HL-60 (cell line): Measurements from ENCODE around the gene BMP6.

Experiments
- DNase-seq, 2 experiments: peaks; one replicate each; pipeline ENCODE4 v3.0.0-alpha.2; 2010 to 2020; ENCODE audit warnings: low read depth in 1 of 2, low spot score in 1 of 2
- H3K27ac ChIP-seq: fragments of 250-450 bp; sonication (Bioruptor Pico); replicated peaks from 2 replicates; pipeline ENCODE4 v1.5.1; 2020; ENCODE audit warnings: mild to moderate bottlenecking, moderate library complexity
- H3K27me3 ChIP-seq: fragments of 250-450 bp; sonication (Bioruptor Pico); 2 replicates; pipeline ENCODE4 v1.5.1; 2021; ENCODE audit warnings: mild to moderate bottlenecking, moderate library complexity; ENCODE audit not compliant: insufficient read depth, poor library complexity, severe bottlenecking
- H3K4me3 ChIP-seq: replicated peaks from 2 replicates; pipeline ENCODE4 v1.5.1; 2011; ENCODE audit warnings: mild to moderate bottlenecking, control low read depth, low read length; ENCODE audit not compliant: insufficient read depth
- CTCF ChIP-seq: IDR thresholded peaks from one replicate; pipeline ENCODE4 v1.5.1; 2011; ENCODE audit warnings: low read length, control low read depth, inconsistent platforms; ENCODE audit not compliant: insufficient read depth
- GABPA ChIP-seq: IDR thresholded peaks from 2 replicates; pipeline ENCODE4 v1.6.1; 2012; ENCODE audit warnings: low read depth
- POLR2AphosphoS5 ChIP-seq: IDR thresholded peaks from 2 replicates; pipeline ENCODE4 v1.6.1; 2012; ENCODE audit warnings: low read depth
- REST ChIP-seq: IDR thresholded peaks from 2 replicates; pipeline ENCODE4 v1.6.1; 2012; ENCODE audit warnings: low read depth; ENCODE audit not compliant: insufficient replicate concordance
- SPI1 ChIP-seq: IDR thresholded peaks from 2 replicates; pipeline ENCODE4 v1.6.1; 2012; ENCODE audit warnings: low read depth, mild to moderate bottlenecking, borderline replicate concordance

BMP6 gene

GRCh38 chr6:7681449-7681848 lies 44.5 kb upstream of the BMP6 start:
- no peak overlapping the region for H3K4me3 ChIP-seq
- H3K27me3 ChIP-seq = no peaks in the 10 kb centered on the region
- no peak for TF ChIP-seq GABPA
- no peak for TF ChIP-seq REST
- no peak for TF ChIP-seq SPI1
- no peak for TF ChIP-seq POLR2AphosphoS5
- no peak for TF ChIP-seq CTCF
- H3K27ac ChIP-seq = no peak overlapping the region
- DNase-seq = no peak

GRCh38 chr6:7684076-7684475 lies 41.8 kb upstream of the BMP6 start:
- no peak overlapping the region for H3K4me3 ChIP-seq
- no peak for DNase-seq
- TF ChIP-seq POLR2AphosphoS5 = no peak
- no peak for TF ChIP-seq GABPA
- no peak for TF ChIP-seq SPI1
- TF ChIP-seq REST = no peak
- TF ChIP-seq CTCF = no peak
- H3K27me3 ChIP-seq = no peaks in the 10 kb centered on the region
- H3K27ac ChIP-seq = no peak overlapping the region

GRCh38 chr6:7684843-7685242 lies 41.1 kb upstream of the BMP6 start:
- no peak for DNase-seq
- Histone ChIP-seq H3K27ac (no peak overlapping the region), H3K27me3 (no peaks in the 10 kb centered on the region), H3K4me3 (no peak overlapping the region)
- no peak for TF ChIP-seq GABPA
- TF ChIP-seq SPI1 = no peak
- TF ChIP-seq POLR2AphosphoS5 = no peak
- TF ChIP-seq REST = no peak
- TF ChIP-seq CTCF = no peak
